Measurements from ENCODE around the gene ZNF234. TPM values are rescaled to one million over a fixed set of nuclear protein-coding genes. Genes with fewer than 3 reads are reported as not detected.

Gene ZNF234
- total RNA-seq, result 1 to 10 TPM; 5.8 to 8.3 (median 7.1) TPM

GRCh38 chr19:44141191-44142058 is at the start of gene ZNF234:
Gene ZNF234, plus strand, starts transcription at chr19:44141554. Its CDS starts 3,079 bp downstream, at chr19:44144633.
- DNase-seq (ENCODE audit: low spot score in 2 of 2), result peak; percentile 82 to 93
- H3K4me3 ChIP-seq (ENCODE audit: low read depth, poor library complexity, severe bottlenecking), result peak within 1 kb of the TSS; percentile 95
- intact Hi-C loops (cut with DNase I; ENCODE audit: low total_unique reads), result no loop called here
- WGBS, 2 donors, result 0 to 1% methylated on average over 27 to 42 of the region's 52 CpGs
- TF ChIP-seq CTCF (IDR thresholded peaks at IDR 0.05) (no peak), POLR2A (IDR thresholded peaks at IDR 0.05) (no peak)

- intact Hi-C loops (cut with DNase I; ENCODE audit: low total_unique reads), result no loop called here
- DNase-seq (ENCODE audit: low spot score in 2 of 2), result no peak
- 52 to 75% methylated on average over 4 of the region's 4 CpGs for WGBS, 2 donors
- no peak overlapping the region for H3K4me3 ChIP-seq (ENCODE audit: low read depth, poor library complexity, severe bottlenecking)
- TF ChIP-seq POLR2A (IDR thresholded peaks at IDR 0.05) (no peak), CTCF (IDR thresholded peaks at IDR 0.05) (no peak)
These were observed 49.2 kb upstream of the ZNF234 start for GRCh38 chr19:44092108-44092507.

GRCh38 chr19:44093931-44094765 is 47.2 kb upstream of the ZNF234 start, which contains the start of gene ZNF224:
Gene ZNF224, plus strand, starts transcription at chr19:44094361. Its CDS starts 3,513 bp downstream, at chr19:44097874.
- peak within 1 kb of the TSS; percentile 93 for H3K4me3 ChIP-seq (ENCODE audit: low read depth, poor library complexity, severe bottlenecking)
- TF ChIP-seq POLR2A (IDR thresholded peaks at IDR 0.05) (no peak), CTCF (IDR thresholded peaks at IDR 0.05) (no peak)
- WGBS, 2 donors, result 0 to 1% methylated on average over 49 of the region's 50 CpGs
- intact Hi-C loops (cut with DNase I; ENCODE audit: low total_unique reads), result no loop called here
- peak; percentile 90 to 98 for DNase-seq (ENCODE audit: low spot score in 2 of 2)

- no peak overlapping the region for H3K4me3 ChIP-seq (ENCODE audit: low read depth, poor library complexity, severe bottlenecking)
- no peak for DNase-seq (ENCODE audit: low spot score in 2 of 2)
- 94 to 98% methylated on average over 3 of the region's 3 CpGs for WGBS, 2 donors
- no peak for TF ChIP-seq POLR2A (IDR thresholded peaks at IDR 0.05)
- TF ChIP-seq CTCF (IDR thresholded peaks at IDR 0.05), result no peak
- intact Hi-C loops (cut with DNase I; ENCODE audit: low total_unique reads), result no loop called here
These were observed 33.6 kb upstream of the ZNF234 start for GRCh38 chr19:44107751-44108150.

- intact Hi-C loops (cut with DNase I; ENCODE audit: low total_unique reads), result no loop called here
- H3K4me3 ChIP-seq (ENCODE audit: low read depth, poor library complexity, severe bottlenecking), result no peak overlapping the region
- no peak for DNase-seq (ENCODE audit: low spot score in 2 of 2)
- TF ChIP-seq POLR2A (IDR thresholded peaks at IDR 0.05), result no peak
- TF ChIP-seq CTCF (IDR thresholded peaks at IDR 0.05), result no peak
These were observed 31.9 kb upstream of the ZNF234 start for GRCh38 chr19:44109458-44109857.

All from lower leg skin (tissue), 4 donors.